B cell (primary cell): ENCODE data around the gene INSC.

Source experiments
- EZH2 ChIP-seq: IDR thresholded peaks from 2 replicates; pipeline ENCODE4 v1.6.1; 2012; ENCODE audit warnings: borderline replicate concordance, low read depth, mild to moderate bottlenecking, moderate library complexity, low read length; ENCODE audit not compliant: insufficient read depth, poor library complexity, severe bottlenecking
- TF ChIP-seq, protein P1 (sequence below): fragments of 200-600 bp; IDR thresholded peaks from one replicate; pipeline ENCODE4 v1.8.0; 2022; ENCODE audit warnings: antibody characterized with exemption, mild to moderate bottlenecking

DNA sequence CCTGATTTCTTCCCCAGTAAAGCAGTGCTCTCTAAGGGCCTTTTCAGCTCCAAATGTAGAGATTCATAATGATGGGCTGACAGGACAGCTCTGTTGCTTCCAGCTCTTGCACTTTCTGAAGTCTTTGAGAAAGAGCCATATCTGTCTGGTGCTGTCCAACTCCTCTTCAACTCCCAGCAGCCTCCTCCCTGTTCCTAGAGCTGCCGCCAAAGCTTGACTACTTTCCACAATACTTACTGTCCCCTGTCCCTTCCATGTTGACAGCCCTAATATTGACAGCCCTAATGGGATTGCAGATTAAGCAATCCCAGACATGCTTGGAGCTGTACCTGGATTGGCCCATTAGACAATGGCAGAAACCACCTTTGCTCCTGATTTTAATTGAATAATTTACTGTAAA, 29.6 kb downstream of the INSC start:
- TF ChIP-seq, protein P1, sequence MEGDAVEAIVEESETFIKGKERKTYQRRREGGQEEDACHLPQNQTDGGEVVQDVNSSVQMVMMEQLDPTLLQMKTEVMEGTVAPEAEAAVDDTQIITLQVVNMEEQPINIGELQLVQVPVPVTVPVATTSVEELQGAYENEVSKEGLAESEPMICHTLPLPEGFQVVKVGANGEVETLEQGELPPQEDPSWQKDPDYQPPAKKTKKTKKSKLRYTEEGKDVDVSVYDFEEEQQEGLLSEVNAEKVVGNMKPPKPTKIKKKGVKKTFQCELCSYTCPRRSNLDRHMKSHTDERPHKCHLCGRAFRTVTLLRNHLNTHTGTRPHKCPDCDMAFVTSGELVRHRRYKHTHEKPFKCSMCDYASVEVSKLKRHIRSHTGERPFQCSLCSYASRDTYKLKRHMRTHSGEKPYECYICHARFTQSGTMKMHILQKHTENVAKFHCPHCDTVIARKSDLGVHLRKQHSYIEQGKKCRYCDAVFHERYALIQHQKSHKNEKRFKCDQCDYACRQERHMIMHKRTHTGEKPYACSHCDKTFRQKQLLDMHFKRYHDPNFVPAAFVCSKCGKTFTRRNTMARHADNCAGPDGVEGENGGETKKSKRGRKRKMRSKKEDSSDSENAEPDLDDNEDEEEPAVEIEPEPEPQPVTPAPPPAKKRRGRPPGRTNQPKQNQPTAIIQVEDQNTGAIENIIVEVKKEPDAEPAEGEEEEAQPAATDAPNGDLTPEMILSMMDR: no peak
- no peak for TF ChIP-seq EZH2
